DOHH2 (cell line): ENCODE measurements around the gene RPP38.

Experiments
- H3F3A ChIP-seq: fragments of 200-600 bp; sonication (generic), shearing (Covaris generic); 2 replicates; pipeline ENCODE4 v1.6.0; 2016; ENCODE audit warnings: antibody characterized with exemption, mild to moderate bottlenecking; ENCODE audit not compliant: control insufficient read depth, insufficient read depth
- H3K27ac ChIP-seq: fragments of 200-600 bp; sonication (generic); 2 replicates; pipeline ENCODE4 v1.5.1; 2014; ENCODE audit warnings: low read depth, mild to moderate bottlenecking, low read length, moderate library complexity
- H3K27me3 ChIP-seq: fragments of 200-600 bp; sonication (generic); 2 replicates; pipeline ENCODE4 v1.6.1; 2014; ENCODE audit warnings: mild to moderate bottlenecking, low read length, mixed read lengths; ENCODE audit not compliant: control insufficient read depth
- H3K36me3 ChIP-seq: fragments of 200-600 bp; sonication (generic); 2 replicates; pipeline ENCODE4 v1.6.1; 2014; ENCODE audit warnings: mild to moderate bottlenecking, low read length, moderate library complexity, mixed read lengths; ENCODE audit not compliant: control insufficient read depth
- H3K4me1 ChIP-seq: fragments of 200-600 bp; sonication (generic); 2 replicates; pipeline ENCODE4 v1.6.1; 2014; ENCODE audit warnings: mild to moderate bottlenecking, low read length, mixed read lengths; ENCODE audit not compliant: control insufficient read depth
- H3K4me2 ChIP-seq: fragments of 200-600 bp; sonication (generic); 2 replicates; pipeline ENCODE4 v1.6.0; 2014; ENCODE audit warnings: mild to moderate bottlenecking, low read length, moderate library complexity
- H3K4me3 ChIP-seq: fragments of 200-600 bp; sonication (generic); 2 replicates; pipeline ENCODE4 v1.5.1; 2014; ENCODE audit warnings: mild to moderate bottlenecking, low read length, mixed read lengths
- H3K79me2 ChIP-seq: fragments of 200-600 bp; sonication (generic); 2 replicates; pipeline ENCODE4 v1.6.1; 2014; ENCODE audit warnings: mild to moderate bottlenecking, low read length, mixed read lengths; ENCODE audit not compliant: control insufficient read depth
- H3K9me2 ChIP-seq: fragments of 200-600 bp; sonication (generic); replicated peaks from 2 replicates; pipeline ENCODE4 v1.6.1; 2014; ENCODE audit warnings: mild to moderate bottlenecking, low read length, mixed read lengths; ENCODE audit not compliant: control insufficient read depth
- H3K9me3 ChIP-seq: fragments of 200-600 bp; sonication (generic); 2 replicates; pipeline ENCODE4 v1.6.1; 2014; ENCODE audit warnings: antibody characterized with exemption, low read length, mixed read lengths; ENCODE audit not compliant: control insufficient read depth, insufficient read depth
- H4K20me1 ChIP-seq: fragments of 200-600 bp; sonication (generic); 2 replicates; pipeline ENCODE4 v1.6.0; 2014; ENCODE audit warnings: low read depth, mild to moderate bottlenecking, antibody characterized with exemption, low read length, moderate library complexity; ENCODE audit not compliant: control insufficient read depth, insufficient read depth
- CTCF ChIP-seq: fragments of 200-600 bp; sonication (generic); IDR thresholded peaks from one replicate; pipeline ENCODE4 v1.5.1; 2014; ENCODE audit warnings: antibody characterized with exemption, mild to moderate bottlenecking, low read depth, low read length; ENCODE audit not compliant: poor library complexity, severe bottlenecking
- EZH2phosphoT487 ChIP-seq: fragments of 200-600 bp; sonication (generic); IDR thresholded peaks from 2 replicates; pipeline ENCODE4 v1.6.1; 2017; ENCODE audit warnings: borderline replicate concordance, mild to moderate bottlenecking, antibody characterized with exemption, low read length, moderate library complexity, mixed read lengths

RPP38 gene

GRCh38 chr10:15146366-15146765 is 49.2 kb downstream of the RPP38 start:
- Histone ChIP-seq H3F3A (no peaks in the 10 kb centered on the region), H3K27ac (no peak overlapping the region), H3K27me3 (peaks cover 14% of the 10 kb centered on the region; the same call in 1 of the 2 replicates), H3K9me3 (no peaks in the 10 kb centered on the region), H3K4me3 (no peak overlapping the region), H3K9me2 (no peaks in the 10 kb centered on the region), H3K79me2 (no peaks in the 10 kb centered on the region), H3K36me3 (no peaks in the 10 kb centered on the region), H4K20me1 (no peaks in the 10 kb centered on the region), H3K4me2 (no peak overlapping the region), H3K4me1 (no peaks in the 10 kb centered on the region)
- TF ChIP-seq EZH2phosphoT487, result no peak
- no peak for TF ChIP-seq CTCF

DNA sequence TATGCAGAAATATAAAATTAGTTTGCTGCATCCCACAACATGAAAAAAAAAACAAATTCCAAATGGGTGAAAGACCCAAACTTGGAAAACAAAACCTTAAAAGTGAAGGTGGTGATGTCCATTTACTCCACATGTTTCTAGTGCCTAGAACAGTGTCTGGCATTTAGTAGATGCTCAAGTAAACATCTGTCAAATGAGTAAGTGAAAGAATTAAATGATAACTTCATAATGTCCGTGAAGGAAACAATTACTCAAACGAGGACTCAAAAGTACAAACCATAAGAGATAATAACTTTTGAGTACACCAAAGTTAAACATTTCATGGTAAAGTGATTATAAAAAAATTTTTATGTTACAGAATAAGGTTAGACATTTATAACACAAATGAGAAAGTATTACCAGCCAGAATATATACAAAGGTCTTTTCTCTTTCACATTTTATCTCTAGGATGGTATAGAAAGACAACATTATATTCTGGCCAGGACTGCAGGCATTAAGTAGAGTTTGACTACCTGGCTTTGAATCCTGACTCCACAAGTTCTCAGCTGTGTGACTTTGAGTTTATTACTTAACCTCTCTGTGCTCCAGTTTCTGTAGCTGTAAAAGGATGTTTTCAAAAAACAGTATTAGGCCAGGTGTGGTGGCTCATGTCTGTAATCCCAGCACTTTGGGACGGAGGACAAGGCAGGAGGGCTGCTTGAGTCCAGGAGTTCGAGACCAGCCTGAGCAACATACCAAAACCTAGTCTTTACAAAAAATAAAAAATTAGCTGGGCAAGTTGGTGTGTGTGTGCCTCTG is 50.6 kb downstream of the RPP38 start:
- Histone ChIP-seq H3F3A (no peaks in the 10 kb centered on the region), H3K4me1 (no peaks in the 10 kb centered on the region), H3K4me3 (no peak overlapping the region), H3K4me2 (no peak overlapping the region), H3K9me3 (no peaks in the 10 kb centered on the region), H3K27me3 (peaks cover 2% of the 10 kb centered on the region; the same call in 1 of the 2 replicates), H3K79me2 (no peaks in the 10 kb centered on the region), H3K36me3 (no peaks in the 10 kb centered on the region), H3K9me2 (no peaks in the 10 kb centered on the region), H3K27ac (no peak overlapping the region), H4K20me1 (no peaks in the 10 kb centered on the region)
- TF ChIP-seq CTCF (no peak), EZH2phosphoT487 (no peak)

DNA sequence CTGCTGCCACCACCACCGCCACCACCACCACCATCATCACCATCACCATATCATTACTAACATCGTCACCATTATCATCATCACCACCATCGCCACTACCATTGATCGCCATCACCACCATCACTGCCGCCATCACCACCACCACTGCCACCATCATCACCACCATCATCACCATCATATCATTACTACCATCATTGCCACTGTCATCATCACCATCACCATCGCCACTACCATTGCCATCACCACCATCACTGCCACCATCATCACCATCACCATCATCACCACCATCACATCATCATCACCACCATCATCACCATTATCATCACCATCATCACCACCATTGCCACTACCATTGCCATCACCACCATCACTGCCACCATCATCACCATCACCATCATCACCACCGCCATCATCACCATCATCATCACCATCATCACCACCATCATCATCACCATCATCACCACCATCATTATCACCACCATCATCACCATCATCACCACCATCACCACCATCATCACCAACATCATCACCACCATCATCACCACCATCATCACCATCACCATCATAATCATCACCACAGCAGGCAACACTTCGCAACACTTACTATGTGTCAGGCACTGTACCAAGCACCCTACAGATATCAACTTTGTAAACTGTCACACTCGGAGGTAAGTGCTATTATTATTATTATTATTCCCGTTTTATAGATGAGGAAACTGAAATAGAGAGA is 52.1 kb downstream of the RPP38 start:
- Histone ChIP-seq H3K79me2 (no peaks in the 10 kb centered on the region), H3K9me2 (no peaks in the 10 kb centered on the region), H3F3A (no peaks in the 10 kb centered on the region)

More for the DNA sequence above, 52.1 kb downstream of the RPP38 start:
- H3K27me3 ChIP-seq, result no peaks in the 10 kb centered on the region
- H3K4me2 ChIP-seq, result no peak overlapping the region
- H4K20me1 ChIP-seq, result no peaks in the 10 kb centered on the region
- TF ChIP-seq CTCF (no peak), EZH2phosphoT487 (no peak)
- no peaks in the 10 kb centered on the region for H3K36me3 ChIP-seq
- no peak overlapping the region for H3K4me3 ChIP-seq
- no peaks in the 10 kb centered on the region for H3K4me1 ChIP-seq
- H3K9me3 ChIP-seq, result no peaks in the 10 kb centered on the region
- no peak overlapping the region for H3K27ac ChIP-seq
